A549 treated with GW870086 at 1 μM for 4 hours (cell line): Measurements from ENCODE around the gene CD22. TPM values are rescaled to one million over a fixed set of nuclear protein-coding genes. Genes with fewer than 3 reads are reported as not detected.

ENCODE experiments used
- total RNA-seq: library from RNA; stranded (reverse); fragments of 200-300 nt; extraction: Qiagen RNA extraction; gene quantifications from 5 replicates; pipeline ENCODE4 v1.2.3, GENCODE V29; 2022; ENCODE audit warnings: low read depth

CD22 gene
- total RNA-seq = 0.95 to 1.4 TPM (median 1.0 TPM) in 5 replicates

DNA sequence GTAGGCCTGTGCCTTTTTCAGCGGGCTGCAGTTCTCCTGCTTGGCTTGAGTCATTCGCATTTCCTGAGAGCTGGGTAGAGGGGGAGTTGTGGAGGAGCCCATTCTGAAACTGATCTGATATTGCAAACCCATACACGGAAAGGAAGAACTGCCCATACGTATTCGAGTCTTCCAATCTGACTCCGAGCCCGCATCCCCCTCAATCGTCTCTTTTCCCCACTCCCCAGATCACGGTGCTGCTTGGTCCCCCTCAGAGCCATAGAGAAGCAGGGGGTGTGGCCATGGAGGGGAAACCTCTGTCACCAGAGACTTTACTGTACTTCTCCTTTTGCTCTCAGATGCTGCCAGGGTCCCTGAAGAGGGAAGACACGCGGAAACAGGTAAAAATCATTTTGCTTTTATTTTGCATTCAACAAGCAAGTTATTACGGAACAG is at the start of gene CD22:
TSS of gene CD22 (plus strand) at position 337 of the 435 bp plus-strand sequence. CDS start 2,854 bp downstream, outside the sequence.

DNA sequence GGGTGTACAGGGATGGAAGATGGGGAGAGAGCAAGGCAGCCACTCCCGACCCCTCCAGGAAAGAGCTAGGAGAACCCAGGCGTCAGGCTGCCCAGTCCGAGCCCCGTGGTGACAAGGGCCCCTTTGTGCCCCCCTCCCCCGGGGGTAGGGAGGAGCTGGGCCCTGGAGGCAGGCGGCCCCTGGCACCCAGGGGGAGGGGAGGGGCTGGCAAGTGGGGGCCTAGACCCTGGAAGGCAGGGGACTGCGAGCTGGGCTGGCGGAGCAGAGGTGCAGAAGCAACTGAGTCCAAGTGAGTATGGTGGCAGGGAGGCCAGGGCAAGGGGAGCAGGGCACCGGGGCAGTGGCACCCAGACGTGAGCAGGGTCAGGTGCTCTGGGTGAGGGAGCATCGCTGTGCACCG is 37.1 kb upstream of the CD22 start, which contains the start of gene MAG:
TSS of gene MAG (plus strand) at position 246 of the 400 bp plus-strand sequence. CDS start 3,248 bp downstream, outside the sequence.

GRCh38 chr19:35347171-35347929 is 18.4 kb downstream of the CD22 start, which contains the start of gene FFAR1:
Gene FFAR1, plus strand, starts transcription at chr19:35347902. Its CDS starts 3,650 bp downstream, at chr19:35351552.

GRCh38 chr19:35357867-35358573 is 29.0 kb downstream of the CD22 start, which contains the start of gene FFAR3:
Gene FFAR3, plus strand, starts transcription at chr19:35358460. Its CDS starts 431 bp downstream, at chr19:35358891.

DNA sequence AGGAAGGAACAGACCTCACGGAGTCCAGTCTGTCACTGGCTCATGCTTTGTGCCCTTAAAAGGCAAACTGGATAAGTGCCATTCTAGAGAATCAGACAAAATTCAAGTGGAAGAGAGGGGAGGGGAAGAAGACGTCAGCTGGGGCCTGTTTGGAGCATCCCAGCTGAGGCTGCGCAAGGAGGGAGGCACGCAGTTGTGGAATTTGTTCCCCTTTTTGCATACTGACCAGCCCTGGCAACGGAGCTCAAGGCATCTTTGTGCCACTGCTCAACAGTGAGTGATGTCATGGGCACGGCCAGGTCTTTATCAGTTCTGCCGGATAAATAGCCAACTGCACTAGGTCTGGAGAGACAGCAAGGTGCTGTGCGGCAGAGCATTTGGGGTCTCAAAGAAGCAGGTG is 41.7 kb downstream of the CD22 start, which contains the start of gene GPR42:
TSS of gene GPR42 (plus strand) at position 347 of the 400 bp plus-strand sequence. CDS start 292 bp downstream, outside the sequence.

Other genes starting within 250 kb of the CD22 start
- 0.39 to 0.46 TPM (median 0.42 TPM) in 3 of 5 replicates, not detected in the others for gene FXYD3, start 213.4 kb upstream of the CD22 start, total RNA-seq
- 0.13 to 0.30 TPM (median 0.21 TPM) in 4 of 5 replicates, not detected in the other for gene LGI4, start 194.1 kb upstream of the CD22 start, total RNA-seq
- gene FXYD1, start 190.4 kb upstream of the CD22 start, total RNA-seq = 0.39 to 0.57 TPM in 2 of 5 replicates, not detected in the others
- 0.31 to 0.40 TPM in 2 of 5 replicates, not detected in the others for gene FXYD7, start 185.9 kb upstream of the CD22 start, total RNA-seq
- gene FXYD5, start 174.5 kb upstream of the CD22 start, total RNA-seq = 193 to 218 TPM (median 210 TPM) in 5 replicates
- not detected in 5 replicates for gene FAM187B, start 100.4 kb upstream of the CD22 start, total RNA-seq
- 8.0 to 13.1 TPM (median 9.4 TPM) in 5 replicates for gene LSR, start 80.2 kb upstream of the CD22 start, total RNA-seq
- gene USF2, start 60.2 kb upstream of the CD22 start, total RNA-seq = 113 to 154 TPM (median 150 TPM) in 5 replicates
- 0.22 to 0.31 TPM in 2 of 5 replicates, not detected in the others for gene HAMP, start 46.7 kb upstream of the CD22 start, total RNA-seq
- gene MAG, start 37.0 kb upstream of the CD22 start, total RNA-seq = not detected in 5 replicates
- gene FFAR1, start 18.7 kb downstream of the CD22 start, total RNA-seq = not detected in 5 replicates
- gene FFAR3, start 29.3 kb downstream of the CD22 start, total RNA-seq = 0.07 to 0.21 TPM in 2 of 5 replicates, not detected in the others
- not detected in 5 replicates for gene GPR42, start 41.9 kb downstream of the CD22 start, total RNA-seq
- gene FFAR2, start 119.1 kb downstream of the CD22 start, total RNA-seq = not detected in 5 replicates
- gene KRTDAP, start 161.3 kb downstream of the CD22 start, total RNA-seq = not detected in 5 replicates
- 34.6 to 40.9 TPM (median 36.9 TPM) in 5 replicates for gene DMKN, start 184.5 kb downstream of the CD22 start, total RNA-seq
- 1.8 to 3.7 TPM (median 3.0 TPM) in 5 replicates for gene SBSN, start 199.1 kb downstream of the CD22 start, total RNA-seq
- gene GAPDHS, start 204.3 kb downstream of the CD22 start, total RNA-seq = 0.08 to 0.21 TPM (median 0.17 TPM) in 4 of 5 replicates, not detected in the other
- 383 to 426 TPM (median 419 TPM) in 5 replicates for gene TMEM147, start 216.4 kb downstream of the CD22 start, total RNA-seq
- 0.10 TPM in 1 of 5 replicates, not detected in the others for gene ATP4A, start 234.5 kb downstream of the CD22 start, total RNA-seq